HuH-7 (cell line): ENCODE data around the gene NTSR1.
A peak's percentile ranks its signal among the peaks of the same experiment; 100 is the strongest.

ENCODE experiments used
- DNase-seq: peaks from one replicate; pipeline ENCODE4 v3.0.0; 2011; ENCODE audit warnings: low spot score

NTSR1 gene

GRCh38 chr20:62802026-62802712 is 93.5 kb downstream of the NTSR1 start:
- DNase-seq = no peak

- no peak for DNase-seq
Observed at GRCh38 chr20:62804021-62804626, 95.5 kb downstream of the NTSR1 start.

DNA sequence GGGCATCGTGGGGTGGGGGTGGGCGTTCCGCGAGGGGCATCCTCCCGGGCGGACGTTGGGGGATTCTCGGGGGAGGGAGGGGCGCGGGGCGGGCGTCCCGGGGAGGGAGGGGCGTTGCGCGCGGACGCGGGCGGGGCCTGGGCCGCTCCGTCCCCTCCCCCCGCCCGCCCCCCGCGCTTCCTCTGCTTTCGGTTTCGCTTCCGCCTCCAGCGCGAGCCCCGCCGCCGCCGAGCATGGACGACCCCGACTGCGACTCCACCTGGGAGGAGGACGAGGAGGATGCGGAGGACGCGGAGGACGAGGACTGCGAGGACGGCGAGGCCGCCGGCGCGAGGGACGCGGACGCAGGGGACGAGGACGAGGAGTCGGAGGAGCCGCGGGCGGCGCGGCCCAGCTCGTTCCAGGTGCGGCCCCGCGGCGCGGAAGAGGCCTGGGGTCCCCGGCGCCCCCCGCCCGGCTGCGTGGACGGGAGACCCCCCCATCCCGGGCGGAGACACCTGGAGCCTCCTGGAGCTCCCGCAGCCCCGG is 96.1 kb downstream of the NTSR1 start, which contains the start of gene OGFR:
OGFR (plus strand) TSS at position 209 of the 528 bp plus-strand sequence; CDS start at position 234, 25 bp downstream.
- peak; percentile 90 for DNase-seq

- no peak for DNase-seq
Observed at GRCh38 chr20:62805155-62805710, 96.6 kb downstream of the NTSR1 start.

DNA sequence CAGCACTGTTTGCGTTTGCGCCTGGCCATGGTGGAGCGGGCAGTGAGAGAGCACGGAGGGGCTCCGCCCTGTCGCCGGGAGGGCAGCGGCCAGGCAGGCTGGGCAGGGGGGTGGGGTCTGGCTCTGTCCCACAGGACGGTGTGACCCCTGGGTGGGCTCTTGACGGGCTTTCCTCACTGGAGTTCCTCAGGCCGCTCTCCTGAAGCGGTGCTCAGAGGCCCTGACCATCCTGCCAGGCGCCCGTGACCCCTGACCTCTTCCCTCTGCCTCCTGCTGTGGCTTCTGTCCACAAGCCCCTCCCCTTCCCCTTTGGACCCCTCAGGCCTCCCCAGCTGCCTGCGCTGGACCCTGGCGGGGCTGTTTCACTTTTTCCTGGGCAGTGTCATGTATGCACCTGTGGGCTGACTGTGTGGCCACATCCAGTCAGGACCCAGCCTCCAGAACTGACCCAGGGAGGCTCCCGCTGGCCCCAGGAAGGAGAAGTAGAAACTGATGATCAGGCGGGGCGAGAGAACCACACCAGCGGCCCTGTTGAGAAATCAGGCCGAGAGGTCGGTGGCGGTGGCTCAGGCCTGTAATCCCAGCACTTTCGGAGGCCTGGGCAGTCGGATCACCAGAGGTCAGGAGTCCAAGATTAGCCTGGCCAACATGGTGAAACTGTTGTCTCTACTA is 97.2 kb downstream of the NTSR1 start:
- DNase-seq = peak; percentile 91

DNA sequence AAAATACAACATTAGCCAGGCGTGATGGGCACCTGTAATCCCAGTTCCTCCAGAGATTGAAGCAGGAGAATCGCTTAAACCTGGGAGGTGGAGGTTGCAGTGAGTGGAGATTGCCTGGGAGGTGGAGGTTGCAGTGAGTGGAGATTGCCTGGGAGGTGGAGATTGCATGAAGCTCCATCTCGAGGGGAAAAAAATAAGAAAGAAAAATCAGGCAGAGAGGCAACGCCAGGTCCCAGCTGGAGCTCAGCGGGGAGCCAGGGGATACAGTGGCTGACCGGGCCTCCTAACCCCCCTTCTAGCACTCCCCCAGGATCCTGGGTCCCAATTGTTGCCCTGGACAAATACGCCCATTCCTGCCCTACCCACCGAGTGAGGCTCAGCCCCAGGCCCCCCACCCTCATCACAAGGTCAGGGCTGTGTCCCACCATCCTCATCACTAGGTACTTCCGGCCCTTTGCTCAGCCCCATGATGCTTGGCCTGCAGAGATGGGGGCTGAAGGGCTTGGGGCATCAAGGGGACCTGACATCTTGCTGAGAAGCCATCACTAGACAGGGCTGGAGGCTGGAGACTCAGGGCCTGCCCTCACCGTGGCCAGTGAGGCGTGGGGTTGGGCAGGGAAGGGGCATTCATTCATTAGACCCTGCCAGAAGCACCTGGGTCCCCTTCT is 97.9 kb downstream of the NTSR1 start:
- no peak for DNase-seq

- no peak for DNase-seq
Observed at GRCh38 chr20:62807444-62808210, 99.0 kb downstream of the NTSR1 start.

DNA sequence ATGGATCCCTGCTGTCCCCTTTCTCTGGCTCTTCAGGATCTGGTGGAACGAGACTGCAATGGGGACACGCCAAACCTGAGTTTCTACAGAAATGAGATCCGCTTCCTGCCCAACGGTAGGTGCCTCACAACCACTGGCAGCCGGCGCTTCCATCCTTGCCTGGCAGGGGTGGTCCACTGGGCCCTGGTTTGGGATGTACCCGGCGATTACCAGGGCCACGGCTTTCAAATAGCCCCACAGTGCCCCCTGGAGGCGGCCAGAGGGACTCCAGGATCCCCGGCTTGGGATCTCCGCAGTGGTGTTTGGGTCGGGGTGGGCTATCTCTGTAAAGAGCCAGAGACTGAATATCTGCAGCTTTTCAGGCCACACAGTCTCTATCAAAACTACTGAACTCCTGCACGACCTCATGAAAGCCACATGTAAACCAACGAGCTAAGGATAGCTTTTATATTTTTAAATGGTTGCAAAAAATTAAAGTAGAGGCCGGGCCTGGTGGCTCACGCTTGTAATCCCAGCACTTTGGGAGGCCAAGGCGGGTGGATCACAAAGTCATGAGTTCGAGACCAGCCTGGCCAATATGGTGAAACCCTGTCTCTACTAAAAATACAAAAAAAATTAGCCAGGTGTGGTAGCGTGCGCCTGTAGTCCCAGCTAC is 99.7 kb downstream of the NTSR1 start:
- peak; percentile 96 for DNase-seq

GRCh38 chr20:62809530-62810428 is 101.1 kb downstream of the NTSR1 start:
- no peak for DNase-seq

DNA sequence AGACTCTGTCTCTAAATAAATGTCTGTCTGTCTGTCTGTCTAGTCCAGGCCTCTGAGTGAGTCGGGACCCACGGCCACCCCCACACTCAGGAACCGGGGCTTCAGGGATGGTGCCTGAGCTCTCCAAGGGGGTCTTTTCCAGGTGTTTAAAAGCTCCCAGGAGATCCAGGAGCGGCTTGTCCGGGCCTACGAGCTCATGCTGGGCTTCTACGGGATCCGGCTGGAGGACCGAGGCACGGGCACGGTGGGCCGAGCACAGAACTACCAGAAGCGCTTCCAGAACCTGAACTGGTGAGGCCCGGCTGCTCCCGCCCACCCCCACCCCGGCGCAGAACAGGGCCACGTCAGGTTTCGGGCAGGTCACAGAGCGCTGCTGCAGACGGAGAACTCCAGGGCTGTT is 102.7 kb downstream of the NTSR1 start:
- DNase-seq = no peak

DNA sequence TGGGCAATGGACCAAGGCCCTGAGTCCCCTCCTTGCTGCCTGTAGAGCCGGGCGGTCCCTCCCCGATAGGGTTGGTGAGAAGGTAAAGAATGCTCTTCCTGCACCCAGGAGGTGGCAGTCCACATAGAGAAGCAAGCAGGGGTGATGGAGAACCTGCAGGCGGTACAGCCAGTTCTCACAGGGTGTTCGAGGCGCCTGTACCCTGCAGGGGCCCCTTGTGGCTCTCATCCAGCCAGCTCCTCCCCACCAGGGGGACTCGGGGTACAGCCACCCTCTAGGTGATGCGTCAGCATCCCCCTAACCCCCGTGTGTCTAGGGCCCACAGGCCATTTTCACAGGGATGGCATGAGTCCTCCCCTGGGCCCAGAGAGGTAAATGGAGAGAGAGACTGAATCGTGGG is 103.1 kb downstream of the NTSR1 start:
- DNase-seq = no peak
